HG03060 (cell line): ENCODE data around the gene GOLGA6L4.
"Not testable (repeated sequence)": the region's sequence is repeated elsewhere in the genome, so short reads cannot be mapped to it uniquely, and the experiment has no call there.

Experiments used
- ATAC-seq: cut with Tn5 transposase; IDR thresholded peaks from one replicate; pipeline ENCODE4 v1.9.1; 2021; ENCODE audit warnings: low read depth, moderate number of reproducible peaks; ENCODE audit not compliant: unreplicated experiment

The GOLGA6L4 gene

DNA sequence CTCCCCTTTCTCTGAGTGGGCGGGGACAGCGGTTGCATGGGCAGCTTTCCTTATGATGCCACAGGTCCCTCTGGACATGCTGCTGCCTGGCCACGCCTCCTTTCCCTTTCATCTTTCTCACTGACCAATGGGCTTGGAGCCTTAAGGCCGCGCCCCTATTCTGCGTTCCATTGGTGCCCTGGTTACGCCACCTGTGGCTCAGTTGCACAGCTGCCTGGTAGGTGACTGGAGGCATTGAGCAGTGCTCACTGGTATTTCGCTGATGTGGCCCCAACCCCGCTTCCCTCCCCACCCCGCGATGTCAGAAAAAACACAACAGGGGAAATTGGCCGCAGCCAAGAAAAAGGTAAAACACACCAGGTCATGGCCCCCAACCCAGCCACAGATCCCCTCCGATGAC lies at the start of gene GOLGA6L4:
TSS of gene GOLGA6L4 (plus strand) at position 201 of the 400 bp plus-strand sequence. CDS start at position 263, 62 bp downstream.
- ATAC-seq, result not testable (repeated sequence)

DNA sequence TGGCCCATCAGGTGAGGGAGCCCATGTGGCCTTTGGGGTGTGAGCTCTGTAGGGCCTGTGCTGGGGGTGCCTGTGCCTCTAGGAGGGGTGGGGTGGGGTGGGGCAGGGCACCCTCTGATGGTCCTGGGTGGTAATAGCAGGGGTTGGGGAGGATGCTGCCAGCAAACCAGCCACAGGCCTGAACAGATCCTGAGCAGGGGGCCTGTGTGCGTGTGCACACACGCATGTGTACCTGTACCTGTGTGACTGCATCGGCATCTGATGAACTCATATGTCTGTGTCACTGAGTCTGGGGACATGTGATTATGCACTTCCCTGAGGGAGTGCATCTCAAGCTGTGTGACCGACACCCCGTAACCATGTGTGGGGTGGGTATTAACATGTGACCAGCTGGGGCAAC lies 42.6 kb upstream of the GOLGA6L4 start:
- not testable (repeated sequence) for ATAC-seq

GRCh38 chr15:84195603-84196002 lies 40.0 kb upstream of the GOLGA6L4 start:
- not testable (repeated sequence) for ATAC-seq

GRCh38 chr15:84196530-84197188 lies 38.9 kb upstream of the GOLGA6L4 start:
- not testable (repeated sequence) for ATAC-seq

DNA sequence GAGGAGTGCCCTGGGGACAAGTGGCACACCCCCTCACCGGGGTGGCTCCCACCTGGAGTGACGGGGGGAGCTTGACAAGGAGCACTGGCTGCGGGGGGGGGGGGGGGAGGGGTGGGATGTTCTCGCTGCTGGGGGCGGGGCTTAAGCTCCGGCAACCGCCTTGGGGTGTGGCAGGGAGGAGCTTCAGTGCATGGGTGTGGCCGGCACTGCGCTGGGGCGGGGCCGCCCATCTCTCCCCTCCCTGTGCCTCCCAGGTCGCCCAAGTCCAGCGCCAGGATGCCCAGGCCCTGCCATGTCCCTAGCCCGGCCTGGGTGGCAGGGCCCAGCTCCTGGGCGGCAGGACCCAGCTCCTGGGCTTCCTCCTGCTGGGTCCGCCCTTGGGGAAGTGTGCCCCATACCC lies 35.7 kb upstream of the GOLGA6L4 start:
- ATAC-seq, result not testable (repeated sequence)

DNA sequence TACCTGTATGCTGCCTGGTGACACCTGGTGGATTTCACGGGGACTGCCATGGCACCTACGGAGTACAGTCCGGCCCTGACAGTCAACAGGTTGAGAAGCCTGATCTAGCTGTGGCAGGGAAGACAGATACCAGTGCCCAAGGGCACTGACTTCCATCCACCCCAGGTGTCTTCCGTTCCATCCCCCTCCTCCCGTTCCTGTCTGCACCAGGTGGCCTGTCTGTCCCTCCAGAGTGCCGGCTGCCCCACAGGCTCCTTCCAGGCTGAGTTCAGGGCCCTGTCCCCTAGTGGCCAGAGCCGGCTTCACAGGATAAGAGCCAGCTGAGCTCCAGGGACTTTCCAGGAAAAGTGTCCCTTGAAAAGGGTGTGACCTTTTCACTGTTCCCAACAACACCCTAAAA lies 10.9 kb downstream of the GOLGA6L4 start:
- not testable (repeated sequence) for ATAC-seq
